ENCODE data around the gene BNC1.

BNC1 gene, protein sequence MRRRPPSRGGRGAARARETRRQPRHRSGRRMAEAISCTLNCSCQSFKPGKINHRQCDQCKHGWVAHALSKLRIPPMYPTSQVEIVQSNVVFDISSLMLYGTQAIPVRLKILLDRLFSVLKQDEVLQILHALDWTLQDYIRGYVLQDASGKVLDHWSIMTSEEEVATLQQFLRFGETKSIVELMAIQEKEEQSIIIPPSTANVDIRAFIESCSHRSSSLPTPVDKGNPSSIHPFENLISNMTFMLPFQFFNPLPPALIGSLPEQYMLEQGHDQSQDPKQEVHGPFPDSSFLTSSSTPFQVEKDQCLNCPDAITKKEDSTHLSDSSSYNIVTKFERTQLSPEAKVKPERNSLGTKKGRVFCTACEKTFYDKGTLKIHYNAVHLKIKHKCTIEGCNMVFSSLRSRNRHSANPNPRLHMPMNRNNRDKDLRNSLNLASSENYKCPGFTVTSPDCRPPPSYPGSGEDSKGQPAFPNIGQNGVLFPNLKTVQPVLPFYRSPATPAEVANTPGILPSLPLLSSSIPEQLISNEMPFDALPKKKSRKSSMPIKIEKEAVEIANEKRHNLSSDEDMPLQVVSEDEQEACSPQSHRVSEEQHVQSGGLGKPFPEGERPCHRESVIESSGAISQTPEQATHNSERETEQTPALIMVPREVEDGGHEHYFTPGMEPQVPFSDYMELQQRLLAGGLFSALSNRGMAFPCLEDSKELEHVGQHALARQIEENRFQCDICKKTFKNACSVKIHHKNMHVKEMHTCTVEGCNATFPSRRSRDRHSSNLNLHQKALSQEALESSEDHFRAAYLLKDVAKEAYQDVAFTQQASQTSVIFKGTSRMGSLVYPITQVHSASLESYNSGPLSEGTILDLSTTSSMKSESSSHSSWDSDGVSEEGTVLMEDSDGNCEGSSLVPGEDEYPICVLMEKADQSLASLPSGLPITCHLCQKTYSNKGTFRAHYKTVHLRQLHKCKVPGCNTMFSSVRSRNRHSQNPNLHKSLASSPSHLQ

GRCh38 chr15:83284559-83285283 lies at the start of gene BNC1:
TSS of gene BNC1 (minus strand) at chr15:83284664. CDS start at chr15:83284628, 36 bp downstream.
- DNase-seq (ENCODE audit: low read depth) = no peak

DNA sequence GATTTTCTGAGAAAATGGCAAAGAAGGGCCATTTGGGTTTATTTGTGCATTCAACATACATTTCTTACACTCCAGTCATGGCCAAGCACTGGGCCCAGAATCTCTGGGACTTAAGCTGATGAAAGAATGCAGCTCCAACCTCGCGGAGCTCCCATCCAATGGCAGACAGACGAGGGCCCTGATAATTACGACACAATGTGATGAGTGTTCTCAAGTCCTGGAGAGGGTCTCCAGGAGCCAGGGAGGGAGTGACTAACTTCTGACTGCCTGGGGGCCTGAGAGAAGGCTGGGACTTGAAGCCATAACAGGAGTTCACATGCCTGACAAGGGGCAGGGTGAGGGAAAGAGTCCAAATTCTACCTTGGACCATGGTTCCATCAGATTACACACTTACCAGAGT lies 42.6 kb upstream of the BNC1 start:
- no peak for DNase-seq (ENCODE audit: low read depth)

DNA sequence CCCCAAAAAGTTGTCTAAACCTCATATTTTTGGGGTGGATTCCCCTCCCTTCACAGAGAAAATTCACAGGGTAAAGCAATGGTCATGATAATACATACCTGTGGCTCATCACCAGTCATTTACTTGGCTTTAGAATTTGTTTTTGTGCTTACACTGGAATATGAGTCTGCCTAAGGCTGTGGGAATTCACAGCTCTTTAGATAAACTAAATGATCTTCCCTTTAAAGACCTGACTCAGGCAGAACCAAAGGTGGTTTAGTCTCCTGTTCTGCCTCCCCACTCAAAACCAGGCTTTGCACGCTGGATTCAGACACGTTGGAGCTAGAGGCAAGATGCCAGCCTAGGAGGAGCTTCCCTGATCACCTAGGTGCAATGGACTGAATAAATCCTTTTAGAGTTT lies 40.3 kb upstream of the BNC1 start:
- no peak for DNase-seq (ENCODE audit: low read depth)

GRCh38 chr15:83323296-83323711 lies 38.8 kb upstream of the BNC1 start:
- DNase-seq (ENCODE audit: low read depth) = no peak

DNA sequence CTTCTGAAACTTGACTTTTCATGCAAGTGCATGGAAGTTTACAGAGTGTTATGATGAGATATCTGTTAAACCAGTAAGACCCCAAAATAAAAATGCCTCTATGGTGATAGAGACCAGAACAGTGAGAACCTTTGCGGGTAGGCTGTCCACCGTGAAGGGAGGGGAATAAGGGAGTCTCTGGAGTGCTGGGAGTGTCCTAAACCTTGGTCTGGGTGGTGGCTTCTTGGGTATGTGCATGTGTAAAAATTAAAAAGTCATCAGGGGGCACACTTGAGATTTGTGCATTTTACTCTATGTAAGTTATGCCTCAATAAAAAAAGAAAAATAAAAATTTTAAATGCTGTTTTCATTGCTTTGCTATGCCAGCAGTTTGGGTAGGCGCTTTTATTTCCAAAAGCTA lies 38.2 kb upstream of the BNC1 start:
- no peak for DNase-seq (ENCODE audit: low read depth)

- DNase-seq (ENCODE audit: low read depth) = no peak
These were observed 37.6 kb upstream of the BNC1 start for GRCh38 chr15:83322061-83322460.

DNA sequence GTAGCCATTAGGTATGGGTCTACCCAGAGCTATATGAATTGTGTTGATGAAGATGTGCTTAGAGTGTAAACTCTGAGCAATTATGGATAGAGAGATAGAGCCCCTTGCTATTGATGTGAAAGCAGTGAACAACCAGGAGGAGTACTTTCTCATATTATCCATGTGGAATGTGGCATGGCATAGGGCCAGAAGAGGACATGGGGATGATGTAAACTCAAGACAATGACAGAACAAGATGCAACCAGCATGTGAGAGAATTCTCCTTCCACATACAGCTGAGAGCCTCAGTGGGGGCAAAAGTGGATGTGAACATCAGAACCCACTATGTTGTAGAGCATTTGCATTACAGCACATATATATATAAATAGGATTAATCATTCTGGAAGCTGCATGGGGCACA lies 36.4 kb upstream of the BNC1 start:
- DNase-seq (ENCODE audit: low read depth) = no peak

GRCh38 chr15:83320404-83320803 lies 35.9 kb upstream of the BNC1 start:
- DNase-seq (ENCODE audit: low read depth) = no peak

DNA sequence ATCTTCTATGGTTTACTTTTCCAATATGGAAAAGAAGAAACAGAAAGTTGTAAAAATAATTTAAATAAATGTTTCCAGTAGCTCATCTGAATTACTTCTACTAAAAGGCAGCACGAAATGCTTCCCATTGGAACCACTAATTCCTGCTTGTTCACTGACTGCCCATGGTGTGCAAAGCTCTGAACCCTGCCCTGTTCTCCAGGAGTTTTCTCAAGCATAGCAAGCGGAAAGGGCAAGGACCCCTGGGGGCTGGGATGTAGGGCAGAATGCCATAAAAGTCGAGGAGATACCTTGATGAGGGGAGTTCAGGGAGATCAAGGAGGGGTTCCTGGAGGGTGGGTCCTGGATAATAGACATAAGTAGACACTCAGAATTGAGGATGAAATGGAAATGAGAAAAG lies 35.3 kb upstream of the BNC1 start:
- no peak for DNase-seq (ENCODE audit: low read depth)

GRCh38 chr15:83318861-83319415 lies 34.5 kb upstream of the BNC1 start:
- DNase-seq (ENCODE audit: low read depth) = no peak

- no peak for DNase-seq (ENCODE audit: low read depth)
These were observed 33.6 kb upstream of the BNC1 start for GRCh38 chr15:83318036-83318435.

- no peak for DNase-seq (ENCODE audit: low read depth)
These were observed 27.6 kb upstream of the BNC1 start for GRCh38 chr15:83312071-83312470.

DNA sequence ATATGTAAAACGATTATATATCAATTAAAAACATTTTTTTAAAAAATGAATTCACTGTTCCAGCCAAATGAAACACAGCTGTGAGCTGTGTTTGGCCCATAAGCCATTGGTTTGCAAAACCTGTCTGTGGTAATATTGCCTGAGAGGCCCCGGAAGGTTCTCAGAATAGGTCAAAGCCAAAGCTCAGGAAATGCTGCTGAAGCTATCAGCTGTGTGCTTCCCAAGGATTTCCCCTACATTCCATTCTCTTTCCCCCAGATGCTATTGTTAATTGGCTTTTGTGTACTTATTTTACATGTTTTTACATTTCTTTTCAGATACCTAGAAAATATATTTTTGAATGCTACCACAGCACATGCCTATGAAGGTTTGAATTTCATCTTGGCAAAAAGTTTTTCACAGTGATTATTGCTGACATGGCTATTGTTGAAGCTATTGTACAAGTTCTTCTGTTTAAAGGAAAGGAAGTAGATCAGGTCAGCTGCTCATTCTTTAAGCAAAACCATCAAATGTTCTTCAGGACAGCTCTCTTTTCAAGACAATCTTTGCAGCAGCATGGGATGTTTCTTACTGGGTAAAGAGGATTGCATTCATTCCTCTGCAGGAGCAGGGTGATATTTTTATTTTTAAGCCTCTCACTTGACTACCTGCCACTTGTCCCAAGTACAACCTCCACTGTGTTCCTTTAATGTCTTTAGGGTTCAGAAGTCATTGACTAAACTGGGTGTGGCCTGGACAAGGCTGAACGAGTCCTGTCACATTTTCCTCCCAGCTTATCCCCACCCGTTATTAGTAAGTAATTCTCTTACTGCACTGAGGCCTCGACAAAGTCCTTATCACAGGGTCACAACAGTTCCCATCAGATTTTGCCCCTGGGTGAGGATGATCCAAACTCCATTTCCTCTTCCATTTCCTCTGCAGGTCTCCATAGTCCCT lies 26.3 kb upstream of the BNC1 start:
- no peak for DNase-seq (ENCODE audit: low read depth)

GRCh38 chr15:83308671-83309070 lies 24.2 kb upstream of the BNC1 start:
- no peak for DNase-seq (ENCODE audit: low read depth)

GRCh38 chr15:83306561-83306960 lies 22.1 kb upstream of the BNC1 start:
- DNase-seq (ENCODE audit: low read depth) = no peak

- no peak for DNase-seq (ENCODE audit: low read depth)
These were observed 21.3 kb upstream of the BNC1 start for GRCh38 chr15:83305704-83306291.

- DNase-seq (ENCODE audit: low read depth) = no peak
These were observed 20.6 kb upstream of the BNC1 start for GRCh38 chr15:83304861-83305703.

- no peak for DNase-seq (ENCODE audit: low read depth)
These were observed 19.1 kb upstream of the BNC1 start for GRCh38 chr15:83303535-83303934.

GRCh38 chr15:83300826-83301225 lies 16.4 kb upstream of the BNC1 start:
- no peak for DNase-seq (ENCODE audit: low read depth)
